GM21423 (cell line): ENCODE measurements around the gene GRIK3.

Source experiments
- ATAC-seq: cut with Tn5 transposase; IDR thresholded peaks from one replicate; pipeline ENCODE4 v1.9.1; 2021; ENCODE audit warnings: mild to moderate bottlenecking, moderate library complexity; ENCODE audit not compliant: unreplicated experiment

The GRIK3 gene

GRCh38 chr1:36863061-36863460, 171.3 kb downstream of the GRIK3 start:
- no peak for ATAC-seq

- ATAC-seq: no peak
Measured at GRCh38 chr1:36861375-36861774, 172.9 kb downstream of the GRIK3 start.

GRCh38 chr1:36859926-36860325, 174.4 kb downstream of the GRIK3 start:
- no peak for ATAC-seq

- no peak for ATAC-seq
Measured at GRCh38 chr1:36858981-36859380, 175.3 kb downstream of the GRIK3 start.

GRCh38 chr1:36858553-36858952, 175.8 kb downstream of the GRIK3 start:
- ATAC-seq: no peak

GRCh38 chr1:36857754-36858153, 176.6 kb downstream of the GRIK3 start:
- ATAC-seq: no peak

GRCh38 chr1:36855699-36856494, 178.4 kb downstream of the GRIK3 start:
- no peak for ATAC-seq

GRCh38 chr1:36853638-36854037, 180.7 kb downstream of the GRIK3 start:
- no peak for ATAC-seq

- ATAC-seq: no peak
Measured at GRCh38 chr1:36852586-36852985, 181.7 kb downstream of the GRIK3 start.

- no peak for ATAC-seq
Measured at GRCh38 chr1:36851595-36851994, 182.7 kb downstream of the GRIK3 start.

GRCh38 chr1:36851087-36851486, 183.2 kb downstream of the GRIK3 start:
- ATAC-seq: no peak

- ATAC-seq: no peak
Measured at GRCh38 chr1:36849956-36850355, 184.4 kb downstream of the GRIK3 start.

- no peak for ATAC-seq
Measured at GRCh38 chr1:36847761-36848160, 186.6 kb downstream of the GRIK3 start.

GRCh38 chr1:36847186-36847585, 187.1 kb downstream of the GRIK3 start:
- ATAC-seq: no peak

GRCh38 chr1:36846357-36846756, 188.0 kb downstream of the GRIK3 start:
- no peak for ATAC-seq

- no peak for ATAC-seq
Measured at GRCh38 chr1:36845802-36846201, 188.5 kb downstream of the GRIK3 start.

GRCh38 chr1:36844917-36845316, 189.4 kb downstream of the GRIK3 start:
- no peak for ATAC-seq

- no peak for ATAC-seq
Measured at GRCh38 chr1:36843906-36844610, 190.3 kb downstream of the GRIK3 start.

- no peak for ATAC-seq
Measured at GRCh38 chr1:36843027-36843426, 191.3 kb downstream of the GRIK3 start.

- no peak for ATAC-seq
Measured at GRCh38 chr1:36842448-36842847, 191.9 kb downstream of the GRIK3 start.

- no peak for ATAC-seq
Measured at GRCh38 chr1:36839485-36839884, 194.8 kb downstream of the GRIK3 start.

- no peak for ATAC-seq
Measured at GRCh38 chr1:36838888-36839287, 195.4 kb downstream of the GRIK3 start.
